Embryonic facial prominence (tissue), 1 donor: ENCODE results near the gene ZNF511.
"Not testable (repeated sequence)": the region's sequence is repeated elsewhere in the genome, so short reads cannot be mapped to it uniquely, and the experiment has no call there.

Source experiments
- DNase-seq: peaks from one replicate; pipeline ENCODE4 v3.0.0-alpha.2; 2016; ENCODE audit errors: extremely low spot score

The ZNF511 gene, protein sequence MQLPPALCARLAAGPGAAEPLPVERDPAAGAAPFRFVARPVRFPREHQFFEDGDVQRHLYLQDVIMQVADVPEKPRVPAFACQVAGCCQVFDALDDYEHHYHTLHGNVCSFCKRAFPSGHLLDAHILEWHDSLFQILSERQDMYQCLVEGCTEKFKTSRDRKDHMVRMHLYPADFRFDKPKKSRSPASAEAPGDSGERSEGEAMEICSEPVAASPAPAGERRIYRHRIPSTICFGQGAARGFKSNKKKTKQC

DNA sequence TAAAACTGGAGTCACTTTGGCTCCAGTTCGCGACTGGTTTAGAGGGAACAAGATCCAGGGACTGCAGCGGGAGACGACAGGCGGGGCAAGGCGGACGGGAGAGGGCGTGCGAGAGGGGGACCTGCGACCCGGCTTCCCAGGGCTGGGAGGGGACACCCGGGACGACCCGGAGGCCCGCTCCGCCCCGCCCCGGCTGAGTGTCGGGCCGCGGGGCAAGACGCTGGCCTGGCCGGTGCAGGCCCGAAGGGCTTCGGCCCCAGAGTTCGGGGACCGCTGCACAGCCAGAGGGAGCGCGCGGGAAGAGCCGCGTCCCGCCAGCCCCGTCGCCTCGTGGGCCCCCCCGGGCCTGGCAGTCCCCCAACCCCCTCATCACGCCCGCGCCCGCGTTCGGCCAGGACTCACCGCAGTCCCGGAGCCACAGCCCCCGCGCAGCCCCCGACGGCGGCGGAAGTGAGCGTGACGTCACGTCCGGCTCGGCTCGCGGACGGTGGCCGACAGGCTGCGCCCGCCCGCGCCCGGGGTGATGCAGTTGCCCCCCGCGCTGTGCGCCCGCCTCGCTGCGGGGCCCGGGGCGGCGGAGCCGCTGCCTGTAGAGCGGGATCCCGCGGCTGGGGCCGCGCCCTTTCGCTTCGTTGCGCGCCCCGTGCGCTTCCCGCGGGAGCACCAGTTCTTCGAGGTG lies at the start of gene ZNF511, which contains the start of gene TUBGCP2:
TSS of gene ZNF511 (plus strand) at position 494 of the 679 bp plus-strand sequence. CDS start at position 524, 30 bp downstream.
TSS of gene TUBGCP2 (minus strand) at position 452 of the 679 bp plus-strand sequence. CDS start 5,931 bp downstream, outside the sequence.
- DNase-seq, result peak; percentile 59

DNA sequence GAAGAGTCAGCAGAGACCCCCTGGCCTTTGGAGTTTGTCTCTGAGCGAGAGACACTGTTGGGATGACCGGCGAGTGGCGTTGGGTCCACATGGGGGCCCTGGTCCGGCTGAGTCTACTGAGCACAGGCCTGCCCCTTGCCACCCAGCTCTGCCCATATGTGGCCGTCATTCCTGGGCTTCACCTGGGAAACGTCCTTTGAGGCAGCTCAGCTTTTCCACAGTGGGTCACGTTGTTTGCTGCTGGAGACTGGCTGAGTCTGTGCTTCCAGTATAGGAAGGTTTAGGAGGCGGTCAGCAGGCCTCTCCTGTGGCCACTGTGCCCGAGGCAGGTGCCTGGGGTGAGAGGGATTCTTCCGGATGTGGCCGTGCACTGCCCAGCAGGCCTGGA lies 49.1 kb upstream of the ZNF511 start:
- no peak for DNase-seq

DNA sequence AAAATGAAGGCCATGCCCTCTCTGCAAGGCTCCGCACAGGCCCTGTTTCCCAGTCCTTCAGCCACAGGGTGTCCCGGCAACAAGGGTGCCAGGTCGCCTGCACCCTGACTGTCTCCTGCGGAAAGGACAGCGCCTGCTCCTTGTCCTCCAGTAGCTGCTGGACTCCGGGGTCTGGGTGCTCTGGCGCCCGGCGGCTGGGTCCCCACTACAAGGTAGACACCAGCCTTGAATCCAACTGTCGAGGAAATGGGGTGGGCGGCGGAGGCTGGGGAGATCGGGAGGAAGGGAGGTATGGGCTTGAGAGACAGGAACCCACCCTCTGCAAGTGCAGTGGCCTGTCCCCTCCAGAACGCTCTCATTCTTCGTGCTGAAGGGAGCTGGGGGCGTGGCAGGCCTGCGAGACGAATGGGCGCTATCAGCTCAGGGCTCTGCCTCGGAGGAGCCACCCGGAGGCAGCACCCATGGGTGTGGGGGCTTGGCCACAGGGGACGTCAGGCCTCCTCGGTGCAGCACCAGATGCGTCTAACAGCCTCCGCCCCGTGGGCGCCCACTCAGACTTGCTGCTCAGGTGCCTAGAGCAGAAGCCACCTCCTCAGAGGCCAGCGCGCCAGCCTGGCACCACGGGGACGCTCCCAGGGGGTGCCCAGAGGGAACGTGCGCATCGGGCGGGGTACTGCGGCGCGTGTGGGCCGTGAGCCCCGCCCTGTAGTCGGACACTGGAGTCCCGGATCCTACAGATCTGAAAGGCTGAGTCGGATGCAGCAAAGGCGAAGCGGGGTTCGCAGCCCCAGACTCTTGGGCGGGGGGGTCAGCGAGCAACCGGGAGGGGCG lies 47.6 kb upstream of the ZNF511 start:
- DNase-seq, result no peak

DNA sequence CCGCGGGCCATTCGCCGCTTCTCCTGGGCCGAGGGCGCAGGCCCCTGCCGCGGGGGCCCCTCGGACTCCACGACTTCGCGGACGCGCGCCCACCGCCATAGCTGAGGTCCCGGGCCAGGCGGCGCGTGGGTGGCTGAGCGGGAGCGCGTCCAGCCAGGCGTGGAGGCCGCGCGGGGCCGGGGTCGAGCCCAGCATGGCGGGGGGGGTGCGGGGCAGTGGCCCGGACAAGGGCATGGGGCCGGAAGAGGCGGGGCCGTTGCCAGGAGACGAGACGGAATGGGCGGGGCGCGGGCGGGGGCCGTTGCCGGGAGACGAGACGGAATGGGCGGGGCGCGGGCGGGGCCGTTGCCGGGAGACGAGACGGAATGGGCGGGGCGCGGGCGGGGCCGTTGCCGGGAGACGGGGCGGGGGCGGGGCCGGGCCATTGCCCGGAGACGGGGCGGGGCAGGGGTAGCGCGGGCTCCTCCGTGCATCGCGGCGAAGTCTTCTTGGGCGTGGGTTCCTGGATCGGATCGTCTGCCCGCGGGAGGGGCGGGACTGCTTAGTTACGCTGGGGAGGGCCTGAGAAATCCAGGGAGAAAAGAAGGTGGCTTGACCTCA lies 46.9 kb upstream of the ZNF511 start:
- no peak for DNase-seq

DNA sequence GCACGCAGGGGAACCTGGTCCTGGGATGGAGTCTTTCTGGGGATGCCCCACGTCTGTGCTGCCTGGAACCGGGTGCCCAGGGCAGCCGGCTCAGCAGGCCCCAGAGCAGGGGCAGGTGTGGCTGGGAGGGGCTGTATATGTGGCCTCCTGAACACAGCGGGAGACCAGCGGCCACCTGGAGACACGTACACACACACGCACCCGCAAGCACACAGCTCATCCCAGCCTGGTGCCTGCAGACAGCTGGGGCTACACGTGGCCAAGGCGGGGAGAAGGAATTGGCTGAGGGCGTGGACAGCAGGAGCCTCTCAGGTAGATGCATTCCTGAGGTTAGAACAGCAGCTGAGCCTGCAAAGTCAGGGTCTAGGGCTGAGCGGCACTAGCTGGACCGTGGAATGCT lies 46.0 kb upstream of the ZNF511 start:
- no peak for DNase-seq

DNA sequence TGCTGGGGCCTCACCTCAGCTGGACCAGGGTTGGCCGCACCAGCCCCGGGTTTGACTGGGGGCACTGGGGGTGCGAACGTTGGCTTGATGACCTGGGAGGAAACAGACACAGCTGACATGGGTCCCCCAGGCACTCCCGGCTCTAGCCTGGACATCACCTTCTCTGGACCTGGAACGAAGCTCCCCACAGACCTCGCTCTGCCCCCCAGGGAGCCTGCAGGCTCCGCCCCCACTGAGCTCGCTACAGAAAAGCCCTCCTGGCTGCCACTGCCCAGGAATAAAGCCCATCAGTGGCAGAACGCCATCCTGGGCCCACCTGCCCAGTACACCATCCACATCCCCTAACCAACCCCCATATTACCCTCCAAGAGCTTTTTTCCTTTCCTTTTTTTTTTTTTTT lies 45.0 kb upstream of the ZNF511 start:
- no peak for DNase-seq

DNA sequence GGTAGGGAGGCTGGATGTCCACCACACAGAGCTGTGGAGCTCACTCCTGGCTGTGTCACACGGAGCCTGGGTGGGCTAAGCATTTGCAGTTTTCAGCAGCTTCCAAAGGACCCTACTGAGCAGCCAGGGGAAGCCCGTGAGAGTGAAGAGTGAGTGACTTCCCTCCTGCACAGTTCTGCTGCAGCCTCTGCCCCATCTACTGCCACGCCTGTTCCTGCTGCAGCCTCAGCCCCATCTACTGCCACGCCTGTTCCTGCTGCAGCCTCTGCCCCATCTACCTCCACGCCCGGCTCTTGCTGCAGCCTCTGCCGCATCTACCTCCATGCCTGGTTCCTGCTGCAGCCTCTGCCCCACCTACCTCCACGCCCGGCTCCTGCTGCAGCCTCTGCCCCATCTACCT lies 44.3 kb upstream of the ZNF511 start:
- no peak for DNase-seq

DNA sequence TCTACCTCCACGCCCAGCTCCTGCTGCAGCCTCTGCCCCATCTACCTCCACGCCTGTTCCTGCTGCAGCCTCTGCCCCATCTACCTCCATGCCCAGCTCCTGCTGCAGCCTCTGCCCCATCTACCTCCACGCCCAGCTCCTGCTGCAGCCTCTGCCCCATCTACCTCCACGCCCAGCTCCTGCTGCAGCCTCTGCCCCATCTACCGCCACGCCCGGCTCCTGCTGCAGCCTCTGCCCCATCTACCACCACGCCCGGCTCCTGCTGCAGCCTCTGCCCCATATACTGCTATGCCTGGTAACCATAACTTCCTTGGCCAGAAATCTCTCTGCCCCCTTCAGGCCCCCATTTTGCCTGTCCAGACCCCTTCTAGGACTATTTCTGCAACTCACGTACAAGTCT lies 43.7 kb upstream of the ZNF511 start:
- DNase-seq, result not testable (repeated sequence)

DNA sequence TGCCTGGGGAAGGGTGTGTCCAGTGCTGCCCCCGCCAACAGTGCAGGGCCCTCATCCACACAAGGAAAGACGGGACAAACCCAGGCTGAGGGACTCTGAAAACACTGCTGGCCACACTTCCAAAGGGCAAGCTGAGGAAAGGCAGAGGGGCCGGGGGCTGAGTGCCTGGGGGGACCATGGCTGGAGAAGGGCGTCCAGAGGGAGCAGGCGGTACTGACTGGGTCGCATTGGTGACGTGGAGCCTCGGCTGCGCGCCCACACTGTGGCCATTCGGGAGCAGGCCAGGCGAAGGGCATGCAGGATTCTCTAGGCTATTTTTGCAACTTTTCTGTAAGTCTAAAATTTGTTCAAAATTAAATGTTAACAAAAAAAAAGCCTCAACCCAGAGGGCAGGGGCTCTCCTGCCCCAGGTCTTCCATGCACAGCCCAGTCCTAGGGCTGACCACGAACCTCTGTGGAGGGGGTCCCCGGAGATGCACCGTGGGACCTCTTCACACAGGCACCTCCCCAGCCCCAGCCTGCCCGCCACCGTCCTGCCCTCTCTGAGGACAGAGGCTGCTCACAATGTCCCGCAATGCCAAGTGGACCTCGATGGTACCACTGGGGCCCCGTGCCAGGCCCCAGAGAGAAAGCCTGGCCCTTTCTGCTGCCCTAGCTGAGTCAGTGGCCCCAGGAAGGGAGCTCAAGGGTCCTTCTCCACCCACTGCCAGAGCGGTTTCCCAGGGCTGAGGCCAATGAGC lies 42.5 kb upstream of the ZNF511 start:
- DNase-seq, result no peak

DNA sequence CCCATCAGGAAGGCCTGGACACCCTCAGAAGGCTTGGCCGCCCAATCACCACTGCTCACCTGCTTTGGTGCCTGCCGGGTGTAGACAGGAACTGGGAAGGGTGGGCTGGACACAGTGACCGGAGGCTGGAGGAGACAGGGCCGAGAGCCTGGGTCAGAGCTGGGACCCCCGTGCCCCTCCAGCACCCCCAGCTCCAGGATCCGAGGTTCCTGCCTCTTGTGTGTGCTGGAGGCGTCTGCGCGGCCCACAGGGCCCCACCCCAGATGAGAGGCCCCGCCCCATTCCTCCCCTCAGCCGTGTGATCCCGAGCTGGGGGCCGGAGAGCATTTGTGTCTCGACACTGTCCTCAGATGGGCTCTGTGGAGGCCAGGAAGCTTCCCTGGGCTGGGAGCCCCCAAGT lies 41.4 kb upstream of the ZNF511 start:
- DNase-seq, result no peak

DNA sequence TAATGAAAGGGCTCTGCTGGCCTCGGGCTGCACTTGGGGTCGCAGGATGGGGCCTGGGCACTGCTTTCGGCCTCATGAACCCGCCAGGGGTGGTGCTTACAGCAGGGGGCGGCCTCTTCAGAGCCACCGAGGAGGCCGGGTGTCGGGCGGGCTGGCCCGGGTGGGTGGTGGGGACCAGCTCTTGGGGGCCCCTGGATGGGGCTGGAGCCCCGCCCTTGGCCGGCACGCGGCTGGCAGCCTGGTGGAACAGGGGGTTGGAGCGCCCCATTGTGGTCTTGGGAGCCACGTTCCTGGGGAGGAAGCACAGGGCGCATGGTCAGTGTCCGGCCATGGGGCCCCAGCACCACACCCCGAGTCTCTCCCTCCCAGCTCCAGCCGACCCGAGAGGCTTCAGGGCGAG lies 40.9 kb upstream of the ZNF511 start:
- no peak for DNase-seq

DNA sequence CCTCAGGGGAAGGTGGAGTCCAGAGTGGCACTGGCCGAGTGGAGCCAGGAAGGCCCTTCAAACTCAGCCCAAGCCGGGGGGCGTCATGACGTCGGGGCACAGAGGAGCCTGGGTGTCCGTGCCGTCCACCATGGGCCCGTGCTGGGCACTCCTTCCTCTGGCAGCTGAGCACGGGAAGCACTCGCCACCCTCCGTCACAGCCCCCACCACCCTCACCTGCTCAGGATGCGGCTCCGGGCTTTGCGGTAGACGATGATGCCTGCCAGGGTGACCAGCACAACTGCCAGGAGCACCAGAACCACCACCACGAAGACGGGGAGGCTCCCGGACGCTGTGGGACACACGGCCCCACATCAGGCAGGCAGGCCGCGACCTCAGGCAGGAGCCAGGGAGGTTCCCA lies 40.2 kb upstream of the ZNF511 start:
- DNase-seq, result no peak

DNA sequence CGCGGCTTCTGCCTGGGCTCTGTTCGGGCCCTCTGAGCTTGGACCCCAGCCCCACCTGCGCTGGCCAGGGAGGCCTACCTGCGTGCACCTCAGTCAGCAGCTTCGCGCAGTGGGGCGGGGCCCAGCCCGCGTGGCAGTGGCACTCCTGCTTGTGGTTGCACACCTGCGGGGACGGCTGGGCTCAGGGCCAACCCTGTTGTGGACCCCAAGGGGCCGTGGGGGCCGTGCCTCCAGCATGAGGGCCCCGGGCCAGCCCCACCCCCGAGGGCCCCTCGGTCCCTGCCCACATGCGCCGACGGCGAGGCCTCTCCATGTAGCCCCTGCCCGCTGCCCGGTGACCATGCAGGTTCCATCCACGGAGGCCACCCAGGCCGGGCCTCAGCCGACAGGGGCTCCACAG lies 39.3 kb upstream of the ZNF511 start:
- DNase-seq, result no peak

DNA sequence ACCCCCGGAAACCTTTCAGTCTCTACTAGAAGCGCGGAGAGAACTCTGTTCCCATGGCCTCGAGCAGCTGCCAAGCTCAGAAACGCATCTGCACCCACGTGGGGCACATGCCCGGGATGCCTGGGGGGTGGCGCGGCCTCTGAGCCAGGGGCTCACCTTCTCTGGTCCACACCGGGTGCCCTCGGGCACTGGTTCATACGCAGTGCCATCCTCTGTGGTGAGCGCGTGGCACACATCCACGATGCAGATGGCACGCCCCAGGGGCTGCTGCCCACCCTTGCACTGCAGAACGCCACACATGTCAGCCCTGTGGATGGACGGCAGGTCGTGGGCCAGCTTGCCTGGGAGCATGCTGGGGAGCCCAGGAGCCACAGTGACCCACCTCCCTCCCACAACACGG lies 38.5 kb upstream of the ZNF511 start:
- DNase-seq, result no peak

DNA sequence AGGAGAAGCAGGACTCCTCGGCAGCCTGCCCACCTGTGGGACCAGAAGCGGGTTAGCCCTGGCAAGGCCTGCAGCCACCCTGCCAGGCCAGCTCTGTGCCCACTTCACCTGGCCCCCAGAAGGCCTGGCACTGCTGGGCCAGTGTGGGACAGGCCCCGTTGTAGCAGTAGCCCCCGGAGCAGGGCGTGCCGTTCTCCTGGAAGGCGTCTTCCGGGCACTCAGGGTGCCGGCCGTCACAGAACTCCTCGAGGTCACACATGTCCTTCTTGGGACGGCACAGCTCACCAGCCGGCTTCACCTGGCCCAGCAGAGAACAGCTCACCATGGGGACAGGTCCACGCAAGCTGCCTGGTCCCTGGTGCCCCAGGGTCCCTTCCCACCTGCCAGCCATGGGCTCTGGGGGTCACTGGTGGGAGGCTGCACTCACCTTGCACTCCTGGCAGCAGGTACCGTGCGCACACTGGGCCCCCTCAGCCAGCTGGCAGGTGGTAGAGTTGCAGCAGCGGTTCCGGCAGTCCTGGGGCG lies 37.9 kb upstream of the ZNF511 start:
- DNase-seq, result no peak

DNA sequence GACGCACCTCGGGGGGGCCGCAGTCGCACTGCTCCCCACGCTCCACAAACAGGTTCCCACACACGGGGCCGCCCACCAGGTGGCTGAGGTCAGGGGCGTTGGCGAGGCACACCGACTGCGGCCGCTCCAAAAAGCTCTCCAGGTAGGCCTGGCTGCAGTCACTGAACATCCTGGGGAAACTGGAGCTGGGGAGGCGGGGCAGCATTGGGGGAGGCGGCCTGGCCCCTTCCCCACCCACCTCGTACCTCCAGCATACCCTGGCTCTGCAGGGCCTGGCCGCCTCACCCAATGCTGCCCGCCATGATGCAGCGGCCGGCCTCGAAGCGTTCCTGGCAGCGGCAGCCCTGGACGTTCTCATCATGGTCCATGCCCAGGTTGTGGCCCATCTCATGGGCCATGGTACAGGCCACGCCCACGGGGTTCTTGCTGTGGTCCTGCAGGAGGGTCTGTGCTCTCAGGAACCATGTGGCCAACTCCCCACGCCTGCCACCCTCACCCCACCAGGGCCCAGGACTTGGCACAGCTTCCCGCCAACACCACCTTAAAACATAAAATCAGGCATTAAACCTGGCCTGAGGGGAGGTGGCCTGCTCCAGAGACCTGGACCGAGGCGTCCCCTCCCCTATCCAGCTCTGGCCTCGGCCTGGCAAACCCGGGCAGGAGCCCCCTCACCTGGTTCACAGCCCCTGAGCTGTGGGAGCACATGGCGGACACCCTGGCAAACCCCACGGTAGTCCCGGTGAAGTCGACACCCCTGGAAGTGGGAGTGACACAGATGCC lies 37.0 kb upstream of the ZNF511 start:
- DNase-seq, result no peak

DNA sequence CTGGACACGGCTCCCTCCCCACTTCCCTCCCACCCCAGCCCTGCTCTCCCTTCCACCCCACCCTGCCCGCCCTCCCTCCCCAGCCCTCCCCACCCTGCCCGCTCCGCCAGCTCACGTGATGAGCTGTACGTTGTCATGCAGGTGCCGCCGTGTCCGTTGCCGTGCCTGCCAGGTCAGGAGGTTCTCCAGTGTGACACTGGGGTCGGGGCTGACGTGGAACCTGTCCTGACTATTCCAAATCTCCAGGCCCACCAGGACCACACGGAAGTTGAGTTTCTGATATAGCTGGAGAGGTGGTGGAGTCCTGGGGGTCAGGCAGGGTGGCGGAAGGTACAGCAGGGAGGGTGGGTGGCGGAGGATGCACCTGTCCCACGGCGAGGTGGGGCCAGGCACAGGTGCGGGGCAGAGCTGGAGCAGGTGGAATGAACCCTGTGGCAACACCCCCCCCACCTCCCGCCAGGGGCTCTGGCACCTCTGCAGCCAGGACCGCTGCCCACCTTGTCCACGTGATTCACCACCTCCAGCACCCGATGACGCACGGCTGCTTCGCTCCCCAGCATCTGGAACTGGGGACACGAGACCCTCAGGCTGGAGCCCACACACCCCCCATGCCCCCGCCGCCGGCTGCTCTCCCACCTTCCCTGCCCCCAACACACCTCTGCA lies 36.3 kb upstream of the ZNF511 start:
- DNase-seq, result no peak

DNA sequence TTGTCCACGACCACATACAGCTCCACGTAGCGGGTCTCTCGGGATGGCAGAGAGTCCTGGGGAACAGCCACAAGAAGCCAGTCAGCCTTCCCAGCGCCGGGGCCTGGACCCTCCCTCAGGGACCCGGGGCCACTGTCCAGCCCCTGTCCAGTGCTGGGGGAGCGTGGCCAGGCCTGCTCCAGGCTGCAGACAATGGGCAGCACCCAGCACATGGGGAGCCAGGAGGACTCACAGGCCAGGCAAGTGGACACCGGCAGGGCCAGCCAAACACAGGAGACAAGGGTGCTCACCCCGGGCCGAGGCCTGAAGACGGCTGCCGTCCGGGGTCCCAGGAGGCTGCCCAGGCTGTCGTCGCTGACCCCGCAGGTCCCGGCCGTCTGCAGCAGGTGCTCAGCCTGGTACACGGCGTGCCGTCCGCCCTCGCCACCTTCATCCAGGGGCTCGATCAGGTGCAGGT lies 35.7 kb upstream of the ZNF511 start:
- no peak for DNase-seq

DNA sequence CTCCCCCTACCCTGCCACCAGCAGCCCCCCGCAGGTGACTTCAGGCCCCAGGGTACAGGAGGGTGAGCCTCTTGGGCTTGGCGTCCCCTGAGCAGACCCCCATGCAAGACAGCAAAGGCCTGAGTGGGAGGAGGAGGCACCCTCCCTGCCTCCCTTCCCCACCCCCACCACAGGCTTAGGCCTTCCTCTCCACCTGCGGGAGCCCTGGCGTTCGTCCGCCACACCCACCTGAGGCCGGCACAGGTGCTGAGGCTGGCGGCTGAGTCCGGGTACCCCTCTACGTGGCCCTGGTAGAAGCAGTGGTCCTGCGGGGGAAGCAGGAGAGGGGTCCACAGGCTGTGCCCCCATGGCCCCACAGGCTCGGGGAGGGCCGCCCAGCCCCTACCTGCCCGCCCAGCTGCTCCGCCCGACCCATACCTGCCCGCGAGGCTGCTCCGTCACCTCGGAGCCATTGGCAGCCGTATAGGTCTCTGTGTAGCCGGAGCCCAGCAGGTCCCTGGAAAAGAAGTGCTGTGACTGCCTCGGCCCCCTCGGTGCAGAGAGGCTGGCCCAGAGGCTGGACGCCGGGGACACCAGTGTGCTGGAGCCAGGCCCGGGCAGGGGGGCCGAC lies 35.1 kb upstream of the ZNF511 start:
- no peak for DNase-seq
